CD4-positive, alpha-beta memory T cell (primary cell): ENCODE data around the gene IQGAP2. TPM values are rescaled to one million over a fixed set of nuclear protein-coding genes. Genes with fewer than 3 reads are reported as not detected.

Experiments used
- CTCF ChIA-PET: fragments of 350-600 bp; sonication (Branson Sonifier 250); formaldehyde crosslinking; loops from one replicate; lab custom pipeline; 2021; ENCODE audit warnings: inconsistent platforms; ENCODE audit not compliant: partially characterized antibody; lab: Charles Lee
- POLR2A ChIA-PET: fragments of 350-600 bp; sonication (Branson Sonifier 250); formaldehyde crosslinking; loops from one replicate; lab custom pipeline; 2021; ENCODE audit not compliant: partially characterized antibody; lab: Charles Lee
- DNase-seq, 5 donors: peaks; one replicate each; pipeline versions ENCODE4 v3.0.0 to v3.0.0-alpha.2; 2020 to 2022; ENCODE audit warnings: mixed read lengths in 1 of 5
- H3K27ac ChIP-seq: one replicate; pipeline ENCODE4 v1.7.0; 2013; ENCODE audit warnings: low read depth, low read length
- H3K27me3 ChIP-seq: 2 replicates; pipeline ENCODE4 v1.7.0; 2013; ENCODE audit warnings: mild to moderate bottlenecking, low read length, moderate library complexity; ENCODE audit not compliant: insufficient read depth
- H3K36me3 ChIP-seq: 2 replicates; pipeline ENCODE4 v1.7.0; 2013; ENCODE audit warnings: mild to moderate bottlenecking, low read length, moderate library complexity; ENCODE audit not compliant: insufficient read depth
- H3K4me1 ChIP-seq: 2 replicates; pipeline ENCODE4 v1.7.0; 2013; ENCODE audit warnings: mild to moderate bottlenecking, low read length, moderate library complexity; ENCODE audit not compliant: insufficient read depth
- H3K4me3 ChIP-seq, 2 donors: one replicate each; pipeline ENCODE4 v1.7.0; 2013; ENCODE audit warnings: low read length in 2 of 2, mild to moderate bottlenecking in 1 of 2
- H3K9me3 ChIP-seq, 2 donors: one replicate each; pipeline ENCODE4 v1.7.0; 2013; ENCODE audit warnings: low read length in 2 of 2, control low read depth in 1 of 2; ENCODE audit not compliant: control insufficient read depth in 1 of 2
- H3K27ac Mint-ChIP-seq, 7 donors: one replicate each; pipeline ENCODE4 v1.8.0; 2020 to 2021; ENCODE audit warnings: mixed read lengths in 7 of 7, mild to moderate bottlenecking in 6 of 7, inconsistent platforms in 3 of 7, moderate library complexity in 3 of 7
- H3K27me3 Mint-ChIP-seq, 2 donors: one replicate each; pipeline ENCODE4 v1.8.0; 2020 to 2021; ENCODE audit warnings: mixed read lengths in 2 of 2
- H3K36me3 Mint-ChIP-seq, 2 donors: one replicate each; pipeline ENCODE4 v1.8.0; 2020 to 2021; ENCODE audit warnings: mixed read lengths in 2 of 2, inconsistent platforms in 1 of 2, mild to moderate bottlenecking in 1 of 2
- H3K4me1 Mint-ChIP-seq, 4 donors: one replicate each; pipeline ENCODE4 v1.8.0; 2020 to 2021; ENCODE audit warnings: mixed read lengths in 4 of 4, mild to moderate bottlenecking in 1 of 4
- H3K4me3 Mint-ChIP-seq, 8 donors: one replicate each; pipeline ENCODE4 v1.8.0; 2020 to 2021; ENCODE audit warnings: mixed read lengths in 8 of 8, mild to moderate bottlenecking in 7 of 8, moderate library complexity in 6 of 8, inconsistent platforms in 3 of 8
- H3K9me3 Mint-ChIP-seq, 8 donors: one replicate each; pipeline ENCODE4 v1.8.0; 2020 to 2021; ENCODE audit warnings: mixed read lengths in 8 of 8, mild to moderate bottlenecking in 5 of 8, inconsistent platforms in 3 of 8, moderate library complexity in 1 of 8
- intact Hi-C: fragments of 100-400 bp; cut with micrococcal nuclease; formaldehyde crosslinking; loops from one replicate; pipeline ENCODE4 v1.15.1; 2023
- polyA plus RNA-seq, 2 donors: library from polyadenylated mRNA; unstranded; fragments of 300-500 nt; fragmentation: Illumina TruSeq; gene quantifications; one replicate each; pipeline ENCODE4 v1.2.3, GENCODE V29; 2021
- total RNA-seq, 2 experiments: library from RNA; stranded (reverse); gene quantifications; one replicate each; pipeline ENCODE4 v1.2.3, GENCODE V29; 2021

Gene IQGAP2
- total and polyA plus RNA-seq, 4 experiments from 2014 or later = 24.7 to 126 (median 98.5) TPM

- H3K27ac Mint-ChIP-seq = peak overlapping the region in 3 of 7 donors; percentile 37 to 81 (median 42)
- no peaks in the 10 kb centered on the region for H3K27me3 ChIP-seq
These were observed 288.6 kb downstream of the IQGAP2 start for GRCh38 chr5:76691467-76692273.

GRCh38 chr5:76692274-76692540, 289.1 kb downstream of the IQGAP2 start:
- CTCF ChIA-PET = interaction anchor here (5.1 kb wide), 1 partner anchor 83 kb away, joined by 20 read pairs; no protein-coding TSS in a partner anchor
- Mint-ChIP-seq H3K36me3 (peaks cover 45 to 78% of the 10 kb centered on the region in 2 donors), H3K27me3 (no peaks in the 10 kb centered on the region), H3K9me3 (no peaks in the 10 kb centered on the region), H3K4me3 (no peak overlapping the region), H3K4me1 (peaks cover 0 to 11% (median 4%) of the 10 kb centered on the region in 4 donors), H3K27ac (no peak overlapping the region)
- POLR2A ChIA-PET = interaction anchor here (1.0 to 2.5 kb wide), 2 partner anchors 13 to 82 kb away, joined by 3 to 9 read pairs; no protein-coding TSS in a partner anchor
- intact Hi-C loops = no loop called here
- Histone ChIP-seq H3K9me3 (no peaks in the 10 kb centered on the region), H3K27me3 (no peaks in the 10 kb centered on the region), H3K4me3 (no peak overlapping the region), H3K27ac (no peak overlapping the region), H3K36me3 (peaks cover 35% of the 10 kb centered on the region), H3K4me1 (no peaks in the 10 kb centered on the region)
- no peak for DNase-seq

More at GRCh38 chr5:76691467-76692273, 288.6 kb downstream of the IQGAP2 start:
- H3K36me3 ChIP-seq = peaks cover 35% of the 10 kb centered on the region
- H3K27ac ChIP-seq = no peak overlapping the region
- CTCF ChIA-PET = interaction anchor here (5.1 kb wide), 1 partner anchor 83 kb away, joined by 20 read pairs; no protein-coding TSS in a partner anchor
- Mint-ChIP-seq H3K36me3 (peaks cover 49 to 84% of the 10 kb centered on the region in 2 donors), H3K9me3 (no peaks in the 10 kb centered on the region), H3K4me1 (peaks cover 0 to 11% (median 4%) of the 10 kb centered on the region in 4 donors), H3K4me3 (no peak overlapping the region), H3K27me3 (no peaks in the 10 kb centered on the region)
- H3K9me3 ChIP-seq = no peaks in the 10 kb centered on the region
- H3K4me3 ChIP-seq = no peak overlapping the region
- no peaks in the 10 kb centered on the region for H3K4me1 ChIP-seq
- intact Hi-C loops = no loop called here
- no peak for DNase-seq
- POLR2A ChIA-PET = interaction anchor here (1.0 to 2.5 kb wide), 2 partner anchors 14 to 83 kb away, joined by 3 to 9 read pairs; no protein-coding TSS in a partner anchor

GRCh38 chr5:76692651-76693050, 289.6 kb downstream of the IQGAP2 start:
- Histone ChIP-seq H3K4me1 (no peaks in the 10 kb centered on the region), H3K27me3 (no peaks in the 10 kb centered on the region), H3K9me3 (no peaks in the 10 kb centered on the region), H3K27ac (no peak overlapping the region), H3K36me3 (peaks cover 37% of the 10 kb centered on the region), H3K4me3 (no peak overlapping the region)
- no peaks in the 10 kb centered on the region for H3K9me3 Mint-ChIP-seq
- H3K27ac Mint-ChIP-seq = no peak overlapping the region
- no peak for DNase-seq
- H3K4me3 Mint-ChIP-seq = no peak overlapping the region
- H3K36me3 Mint-ChIP-seq = peaks cover 48 to 77% of the 10 kb centered on the region in 2 donors
- intact Hi-C loops = no loop called here
- peaks cover 0 to 11% (median 4%) of the 10 kb centered on the region in 4 donors for H3K4me1 Mint-ChIP-seq
- ChIA-PET CTCF (interaction anchor here (5.1 kb wide), 1 partner anchor 82 kb away, joined by 20 read pairs; no protein-coding TSS in a partner anchor), POLR2A (interaction anchor here (1.0 to 2.5 kb wide), 2 partner anchors 13 to 82 kb away, joined by 3 to 9 read pairs; no protein-coding TSS in a partner anchor)
- H3K27me3 Mint-ChIP-seq = no peaks in the 10 kb centered on the region

- peaks cover 42% of the 10 kb centered on the region for H3K36me3 ChIP-seq
- H3K4me1 ChIP-seq = no peaks in the 10 kb centered on the region
- H3K27me3 ChIP-seq = no peaks in the 10 kb centered on the region
- Mint-ChIP-seq H3K4me1 (peaks cover 0 to 11% (median 4%) of the 10 kb centered on the region in 4 donors), H3K4me3 (no peak overlapping the region), H3K27ac (no peak overlapping the region), H3K9me3 (no peaks in the 10 kb centered on the region), H3K36me3 (peaks cover 46 to 78% of the 10 kb centered on the region in 2 donors), H3K27me3 (no peaks in the 10 kb centered on the region)
- ChIA-PET POLR2A (interaction anchor here (1.0 kb wide), 1 partner anchor 12 kb away, joined by 3 read pairs; no protein-coding TSS in a partner anchor), CTCF (interaction anchor here (5.1 kb wide), 1 partner anchor 82 kb away, joined by 20 read pairs; no protein-coding TSS in a partner anchor)
- H3K27ac ChIP-seq = no peak overlapping the region
- H3K9me3 ChIP-seq = no peaks in the 10 kb centered on the region
- H3K4me3 ChIP-seq = no peak overlapping the region
- no peak for DNase-seq
- intact Hi-C loops = no loop called here
These were observed 290.1 kb downstream of the IQGAP2 start for GRCh38 chr5:76693141-76693540.

- no peaks in the 10 kb centered on the region for H3K27me3 ChIP-seq
- Mint-ChIP-seq H3K27me3 (no peaks in the 10 kb centered on the region), H3K27ac (no peak overlapping the region), H3K4me1 (peaks cover 0 to 11% (median 4%) of the 10 kb centered on the region in 4 donors), H3K4me3 (no peak overlapping the region), H3K36me3 (peaks cover 46 to 77% of the 10 kb centered on the region in 2 donors), H3K9me3 (no peaks in the 10 kb centered on the region)
- no peaks in the 10 kb centered on the region for H3K9me3 ChIP-seq
- H3K4me1 ChIP-seq = no peaks in the 10 kb centered on the region
- no peak overlapping the region for H3K4me3 ChIP-seq
- H3K27ac ChIP-seq = no peak overlapping the region
- POLR2A ChIA-PET = interaction anchor here (1.5 kb wide), 1 partner anchor 16 kb away, joined by 3 read pairs; no protein-coding TSS in a partner anchor
- CTCF ChIA-PET = interaction anchor here (1.0 to 5.1 kb wide), 3 partner anchors 53 to 81 kb away, joined by 4 to 20 read pairs (median 7); no protein-coding TSS in a partner anchor
- DNase-seq = no peak
- intact Hi-C loops = no loop called here
- peaks cover 49% of the 10 kb centered on the region for H3K36me3 ChIP-seq
These were observed 291.2 kb downstream of the IQGAP2 start for GRCh38 chr5:76694317-76694716.

GRCh38 chr5:76695346-76695745, 292.3 kb downstream of the IQGAP2 start:
- DNase-seq = no peak
- Mint-ChIP-seq H3K4me1 (peaks cover 0 to 11% (median 3%) of the 10 kb centered on the region in 4 donors), H3K9me3 (no peaks in the 10 kb centered on the region), H3K36me3 (peaks cover 40 to 70% of the 10 kb centered on the region in 2 donors), H3K4me3 (no peak overlapping the region), H3K27ac (peak overlapping the region in 1 of 7 donors; percentile 30), H3K27me3 (no peaks in the 10 kb centered on the region)
- Histone ChIP-seq H3K36me3 (peaks cover 55% of the 10 kb centered on the region), H3K4me1 (no peaks in the 10 kb centered on the region), H3K9me3 (no peaks in the 10 kb centered on the region), H3K27ac (no peak overlapping the region), H3K4me3 (no peak overlapping the region), H3K27me3 (no peaks in the 10 kb centered on the region)
- ChIA-PET POLR2A (interaction anchor here (1.5 kb wide), 1 partner anchor 15 kb away, joined by 3 read pairs; no protein-coding TSS in a partner anchor), CTCF (interaction anchor here (1.0 to 1.4 kb wide), 2 partner anchors 54 to 79 kb away, joined by 4 to 7 read pairs; no protein-coding TSS in a partner anchor)
- intact Hi-C loops = no loop called here

GRCh38 chr5:76696251-76696650, 293.2 kb downstream of the IQGAP2 start:
- H3K27me3 ChIP-seq = no peaks in the 10 kb centered on the region
- Mint-ChIP-seq H3K9me3 (no peaks in the 10 kb centered on the region), H3K27me3 (no peaks in the 10 kb centered on the region), H3K4me1 (peaks cover 0 to 7% (median under 1%) of the 10 kb centered on the region in 4 donors), H3K4me3 (no peak overlapping the region), H3K27ac (peak overlapping the region in 1 of 7 donors; percentile 41), H3K36me3 (peaks cover 49 to 71% of the 10 kb centered on the region in 2 donors)
- no peak overlapping the region for H3K4me3 ChIP-seq
- no peaks in the 10 kb centered on the region for H3K4me1 ChIP-seq
- H3K9me3 ChIP-seq = no peaks in the 10 kb centered on the region
- POLR2A ChIA-PET = no interaction called here
- DNase-seq = no peak
- CTCF ChIA-PET = interaction anchor here (1.0 kb wide), 1 partner anchor 78 kb away, joined by 4 read pairs; no protein-coding TSS in a partner anchor
- intact Hi-C loops = no loop called here
- no peak overlapping the region for H3K27ac ChIP-seq
- H3K36me3 ChIP-seq = peaks cover 64% of the 10 kb centered on the region
